Neutrophil (primary cell): ENCODE data around the gene PRPF39.

Experiments
- H3K27ac ChIP-seq: fragments of 200-600 bp; sonication (generic); 2 replicates; pipeline ENCODE4 v1.5.1; 2016; ENCODE audit warnings: mild to moderate bottlenecking, moderate library complexity
- H3K27me3 ChIP-seq: fragments of 200-600 bp; sonication (generic); 2 replicates; pipeline ENCODE4 v1.6.0; 2016; ENCODE audit warnings: mild to moderate bottlenecking
- H3K36me3 ChIP-seq: fragments of 200-600 bp; sonication (generic); 2 replicates; pipeline ENCODE4 v1.5.1; 2017
- H3K4me1 ChIP-seq, 2 experiments: fragments of 200-600 bp in 1 of 2; sonication (generic) in 1 of 2; 1 replicate in 1 of 2; 2 replicates in 1 of 2; pipeline versions ENCODE4 v1.5.1 to v1.6.1; 2013 to 2016; ENCODE audit warnings: low read depth in 1 of 2, low read length in 1 of 2, mild to moderate bottlenecking in 1 of 2, moderate library complexity in 1 of 2; ENCODE audit not compliant: control insufficient read depth in 1 of 2, insufficient read depth in 1 of 2
- H3K4me3 ChIP-seq, 2 experiments: fragments of 200-600 bp in 1 of 2; sonication (generic) in 1 of 2; 1 replicate in 1 of 2; 2 replicates in 1 of 2; pipeline ENCODE4 v1.5.1; 2013 to 2016; ENCODE audit warnings: low read depth in 1 of 2, low read length in 1 of 2, mild to moderate bottlenecking in 1 of 2, moderate library complexity in 1 of 2
- H3K9me3 ChIP-seq: fragments of 200-600 bp; sonication (generic); 2 replicates; pipeline ENCODE4 v1.5.1; 2016
- TF ChIP-seq, protein P1 (sequence below): fragments of 200-600 bp; sonication (generic); IDR thresholded peaks from 2 replicates; pipeline ENCODE4 v1.5.1; 2016; ENCODE audit warnings: antibody characterized with exemption

Gene PRPF39

DNA sequence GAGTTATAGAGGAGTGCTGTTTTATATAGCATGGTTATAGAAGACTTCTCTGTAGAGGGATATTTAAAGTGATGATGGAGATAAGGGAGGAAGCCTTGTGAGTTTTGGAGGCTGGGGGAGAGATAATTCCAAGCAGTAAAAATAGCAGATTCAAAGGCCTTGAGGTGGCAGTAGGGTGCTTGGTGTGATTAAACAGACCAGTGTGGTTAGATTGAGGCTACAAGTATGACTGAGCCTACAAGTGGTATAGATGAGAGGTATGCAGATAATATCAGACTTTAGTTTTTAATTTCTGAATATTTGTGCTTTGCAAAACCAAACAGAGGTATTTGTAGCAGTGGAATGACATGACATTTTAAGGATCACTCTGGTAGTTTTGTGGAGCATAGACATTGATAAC is 72.2 kb downstream of the PRPF39 start:
- TF ChIP-seq, protein P1, sequence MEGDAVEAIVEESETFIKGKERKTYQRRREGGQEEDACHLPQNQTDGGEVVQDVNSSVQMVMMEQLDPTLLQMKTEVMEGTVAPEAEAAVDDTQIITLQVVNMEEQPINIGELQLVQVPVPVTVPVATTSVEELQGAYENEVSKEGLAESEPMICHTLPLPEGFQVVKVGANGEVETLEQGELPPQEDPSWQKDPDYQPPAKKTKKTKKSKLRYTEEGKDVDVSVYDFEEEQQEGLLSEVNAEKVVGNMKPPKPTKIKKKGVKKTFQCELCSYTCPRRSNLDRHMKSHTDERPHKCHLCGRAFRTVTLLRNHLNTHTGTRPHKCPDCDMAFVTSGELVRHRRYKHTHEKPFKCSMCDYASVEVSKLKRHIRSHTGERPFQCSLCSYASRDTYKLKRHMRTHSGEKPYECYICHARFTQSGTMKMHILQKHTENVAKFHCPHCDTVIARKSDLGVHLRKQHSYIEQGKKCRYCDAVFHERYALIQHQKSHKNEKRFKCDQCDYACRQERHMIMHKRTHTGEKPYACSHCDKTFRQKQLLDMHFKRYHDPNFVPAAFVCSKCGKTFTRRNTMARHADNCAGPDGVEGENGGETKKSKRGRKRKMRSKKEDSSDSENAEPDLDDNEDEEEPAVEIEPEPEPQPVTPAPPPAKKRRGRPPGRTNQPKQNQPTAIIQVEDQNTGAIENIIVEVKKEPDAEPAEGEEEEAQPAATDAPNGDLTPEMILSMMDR, result no peak
- Histone ChIP-seq H3K36me3 (no peaks in the 10 kb centered on the region), H3K27me3 (no peaks in the 10 kb centered on the region), H3K27ac (no peak overlapping the region), H3K9me3 (no peaks in the 10 kb centered on the region), H3K4me1 (peaks cover 0 to 9% of the 10 kb centered on the region in 2 experiments), H3K4me3 (no peak overlapping the region)
